ENCODE measurements around the gene BOD1L1.

The BOD1L1 gene

GRCh38 chr4:13539047-13539618 lies 88.4 kb downstream of the BOD1L1 start:
- peak; percentile 22 for DNase-seq (ENCODE audit: low spot score)

DNA sequence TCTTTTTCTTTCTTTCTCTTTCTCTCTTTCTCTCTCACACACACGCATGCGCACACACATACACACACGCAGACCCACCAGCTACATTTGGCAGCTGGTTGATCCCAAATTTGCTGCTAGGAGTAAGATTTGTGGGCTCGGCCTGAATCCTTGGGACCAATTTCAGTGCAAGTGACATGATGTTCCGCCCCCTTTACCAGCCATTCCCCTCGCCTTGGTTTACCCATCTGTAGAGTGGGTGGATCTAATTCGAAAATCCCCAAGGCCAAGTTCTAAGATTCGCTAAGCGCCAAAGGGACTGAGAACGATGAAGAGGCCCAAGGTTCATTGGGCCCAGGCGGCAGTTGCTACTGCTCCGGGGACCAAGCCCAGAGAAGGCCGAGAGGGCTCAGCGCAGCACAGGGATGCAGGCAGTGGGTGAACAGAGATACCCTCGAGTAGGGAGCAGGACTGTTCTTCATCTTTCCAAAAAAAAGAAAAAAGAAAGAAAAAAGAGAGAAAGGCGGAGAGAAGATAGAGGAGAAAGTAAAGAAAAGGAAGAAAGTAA lies 89.0 kb downstream of the BOD1L1 start:
- peak; percentile 17 for DNase-seq (ENCODE audit: low spot score)

DNA sequence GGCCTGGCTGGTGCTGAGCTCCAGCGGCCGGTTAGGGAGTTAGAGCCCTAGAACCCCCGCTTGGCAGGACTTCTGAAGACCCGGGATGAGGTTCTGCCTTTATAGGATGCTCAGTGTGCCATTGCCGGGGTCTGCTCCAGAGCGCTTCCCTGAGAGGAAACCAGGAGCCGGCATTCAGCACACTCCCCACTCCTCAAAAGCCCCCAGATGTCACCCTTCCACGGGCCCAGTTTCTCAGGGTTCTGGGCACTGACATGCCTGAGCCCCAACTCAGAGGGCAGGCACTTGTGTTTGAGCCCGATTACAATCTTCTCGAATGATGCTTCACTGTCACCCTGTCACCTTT lies 89.7 kb downstream of the BOD1L1 start:
- DNase-seq (ENCODE audit: low spot score): no peak

DNA sequence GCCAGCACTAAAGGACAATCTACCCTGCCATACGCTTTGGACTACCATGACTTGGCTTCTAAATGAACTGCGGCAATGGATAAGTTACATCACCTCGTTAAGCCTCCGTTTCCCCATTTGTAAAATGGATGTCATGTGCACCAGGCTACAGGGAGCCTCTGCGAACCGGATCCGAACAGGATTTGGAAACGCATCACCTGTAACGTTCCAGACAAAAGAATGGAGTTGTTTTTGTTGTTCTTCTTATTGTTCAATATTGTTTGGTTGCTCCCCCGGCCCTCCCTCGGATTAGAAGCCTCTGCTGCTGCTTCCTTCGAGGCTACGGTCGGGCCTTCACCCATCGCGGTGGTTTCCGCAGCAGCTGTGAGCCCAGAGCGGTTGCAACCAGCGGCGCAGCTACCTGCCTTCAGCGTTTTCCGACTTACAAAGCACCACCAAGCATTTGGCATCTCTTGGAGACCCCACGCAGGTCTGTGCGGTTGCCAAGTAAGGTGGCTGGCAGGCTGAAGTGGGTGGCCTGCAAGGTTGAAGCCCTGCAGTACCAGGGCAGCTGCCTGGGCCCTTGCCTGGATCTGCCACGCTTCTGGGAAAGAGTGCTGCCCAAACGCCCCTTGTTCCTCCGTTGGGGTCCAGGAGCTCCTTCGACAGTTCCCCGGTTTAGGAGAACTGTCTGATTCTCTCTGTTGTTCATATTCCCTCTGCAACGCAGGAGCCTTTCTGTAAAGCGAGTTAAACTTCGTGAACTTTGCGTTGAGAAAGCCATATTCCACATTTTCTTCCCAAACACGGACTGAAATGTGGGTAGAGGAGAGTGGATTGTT lies 90.3 kb downstream of the BOD1L1 start:
- peak; percentile 27 for DNase-seq (ENCODE audit: low spot score)

DNA sequence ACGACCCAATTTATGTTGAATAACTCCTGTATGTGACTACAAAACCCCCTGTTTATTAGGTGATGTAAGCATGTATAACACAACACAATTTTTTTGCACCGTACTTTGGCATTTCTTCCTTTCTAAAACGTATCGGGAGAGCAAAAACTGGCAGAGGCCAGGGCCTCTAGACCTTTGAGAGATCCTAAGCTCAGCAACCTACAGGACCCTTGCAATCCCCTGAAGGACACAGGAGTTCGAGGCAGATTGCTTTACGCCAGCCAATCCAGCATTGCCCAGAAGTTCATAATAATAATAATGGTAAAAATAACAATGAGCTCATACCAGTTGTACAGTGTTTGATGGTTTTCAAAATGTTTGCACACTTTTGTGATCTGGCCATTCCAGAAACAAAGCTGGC lies 90.9 kb downstream of the BOD1L1 start:
- DNase-seq (ENCODE audit: low spot score): peak; percentile 21

DNA sequence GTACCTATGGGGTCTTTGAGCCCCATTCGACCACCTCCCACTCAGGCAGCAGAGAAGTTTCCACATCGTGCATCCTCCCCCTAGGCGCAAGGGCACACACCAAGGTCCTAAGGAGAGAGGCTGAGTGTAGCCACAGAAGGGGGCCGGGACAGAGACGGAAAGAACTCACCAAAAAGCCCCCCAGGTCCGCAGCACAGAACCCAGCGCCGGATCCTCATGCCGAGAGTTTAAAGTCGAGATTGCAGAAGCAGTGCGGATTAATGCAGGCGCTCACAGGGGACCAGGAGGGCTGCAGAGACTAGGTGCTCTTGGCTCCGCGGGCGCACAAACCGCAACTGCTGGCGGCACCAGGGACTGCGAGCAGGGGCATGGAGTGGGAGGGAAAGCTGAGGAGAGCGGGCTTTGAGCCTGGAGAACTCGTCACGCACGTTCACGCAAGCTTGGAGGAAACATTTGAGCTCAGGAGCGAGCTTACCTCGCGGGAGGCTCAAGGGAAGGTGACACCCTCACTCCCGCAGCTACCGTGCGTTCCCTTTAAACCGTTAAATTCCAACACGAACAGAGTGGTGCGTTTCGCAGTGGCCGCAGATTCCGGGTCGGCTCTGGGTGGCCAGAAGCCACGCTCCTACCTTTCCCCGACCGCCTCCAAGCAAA lies 91.7 kb downstream of the BOD1L1 start:
- DNase-seq (ENCODE audit: low spot score): peak; percentile 85

DNA sequence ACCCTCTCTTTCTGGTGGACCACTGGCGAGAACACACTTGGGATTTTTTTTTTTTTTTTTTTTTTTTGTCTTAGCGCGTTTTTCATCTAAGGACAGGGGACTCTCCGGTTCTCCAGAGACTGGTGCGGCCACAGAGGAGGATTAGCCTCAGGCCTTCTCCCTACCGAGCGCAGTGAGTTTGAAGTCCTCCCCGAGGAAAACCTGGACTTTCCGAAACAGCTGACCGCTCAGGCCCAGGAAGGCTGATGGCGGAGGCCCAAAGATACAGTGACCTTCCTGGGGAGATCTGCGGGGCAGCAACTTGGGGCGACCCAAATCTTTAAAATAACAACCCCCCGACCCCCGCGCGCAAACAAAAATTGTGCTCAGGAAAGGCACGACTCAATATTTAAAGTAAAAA lies 92.4 kb downstream of the BOD1L1 start:
- DNase-seq (ENCODE audit: low spot score): peak; percentile 13

DNA sequence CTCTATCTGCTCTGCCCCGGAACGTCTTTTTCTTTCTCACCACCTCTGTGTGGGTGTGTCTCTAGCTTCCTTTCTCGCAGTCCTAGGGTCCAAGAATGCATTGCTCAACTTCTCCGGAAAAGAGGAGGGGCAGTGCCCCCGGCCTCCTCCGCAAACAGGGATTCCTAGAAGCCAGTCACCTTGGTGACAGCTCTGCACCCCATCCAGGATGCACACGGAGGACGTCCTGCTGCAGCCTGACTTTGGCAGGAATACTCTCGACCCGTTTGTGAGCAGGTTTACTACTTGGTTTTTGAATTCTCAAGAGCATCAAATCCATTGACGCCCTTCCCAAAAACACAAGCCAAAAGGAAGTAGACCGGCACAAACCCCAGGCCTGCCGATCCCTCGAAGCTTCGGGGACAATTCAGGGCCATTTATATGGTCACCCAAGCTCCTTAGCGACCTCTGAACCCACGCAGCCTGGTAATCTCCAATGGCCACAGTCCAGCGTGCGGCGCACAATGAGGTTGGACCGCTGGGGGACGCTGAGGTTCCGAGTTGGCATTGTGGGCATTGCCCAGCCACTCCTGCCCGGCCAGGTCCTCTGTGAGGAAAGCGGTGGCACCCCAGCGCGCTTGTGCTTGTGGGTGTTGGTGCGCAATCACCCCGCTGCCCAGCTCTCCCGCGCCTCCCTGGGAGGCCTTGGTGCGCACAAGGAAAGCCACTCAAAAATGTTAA lies 93.0 kb downstream of the BOD1L1 start:
- peak; percentile 15 for DNase-seq (ENCODE audit: low spot score)

- DNase-seq (ENCODE audit: low spot score): peak; percentile 21
Measured at GRCh38 chr4:13533670-13534343, 93.7 kb downstream of the BOD1L1 start.

DNA sequence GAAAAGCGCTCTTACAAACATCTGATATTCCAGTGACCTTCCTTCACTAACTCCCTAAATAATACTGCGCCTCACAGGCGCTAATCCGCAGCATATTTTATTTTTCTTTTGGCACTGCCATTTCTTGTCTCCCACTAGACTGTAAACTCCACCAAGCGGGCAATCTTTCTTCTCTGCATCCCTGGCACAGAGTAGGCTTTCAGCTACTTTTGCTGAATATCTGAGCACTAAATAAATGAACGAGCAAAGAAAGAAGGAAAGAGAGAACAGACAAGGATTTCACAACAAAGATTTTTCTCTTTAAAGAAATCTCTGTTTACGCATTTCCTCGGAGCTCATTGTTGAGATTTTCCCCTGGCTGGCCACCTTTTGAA lies 95.9 kb downstream of the BOD1L1 start:
- peak; percentile 6 for DNase-seq (ENCODE audit: low spot score)

DNA sequence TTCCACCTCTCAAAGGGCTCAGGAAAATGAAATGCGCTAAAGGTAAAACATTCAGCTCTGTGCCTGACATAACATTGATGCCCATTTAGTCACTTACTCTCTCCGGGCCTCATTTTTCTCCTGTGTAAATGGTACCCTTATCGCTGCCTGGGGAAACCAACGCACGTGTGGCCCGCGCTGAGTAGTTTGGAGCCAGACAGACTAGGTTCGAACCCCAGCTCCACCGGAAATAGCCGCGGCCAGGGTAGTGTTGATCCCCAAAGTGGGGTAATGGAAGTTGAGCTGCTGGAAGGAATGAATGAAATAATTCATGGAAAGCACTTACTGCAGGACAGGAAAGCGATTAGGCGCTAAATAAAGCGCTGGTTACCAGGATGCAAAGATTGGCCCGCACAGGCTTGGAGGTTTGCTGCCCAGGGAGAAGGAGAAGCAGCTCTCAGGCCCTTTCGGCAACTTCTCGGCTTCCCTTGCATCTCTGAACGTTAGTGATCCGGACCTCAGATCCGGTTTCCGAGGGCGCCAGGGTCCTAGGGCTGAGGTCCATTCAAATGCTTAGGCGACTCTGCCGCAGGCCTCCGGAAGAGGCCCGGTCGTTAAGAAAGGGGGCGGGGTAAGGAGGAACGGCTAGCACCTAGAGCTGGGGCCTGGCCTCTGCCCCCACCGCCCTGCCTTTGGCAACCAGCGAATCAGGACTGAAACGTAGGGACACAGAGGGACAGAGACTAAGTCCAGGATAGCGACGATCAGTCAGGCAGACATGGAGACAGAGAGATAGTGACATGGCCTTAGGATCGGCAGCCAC lies 96.5 kb downstream of the BOD1L1 start:
- peak; percentile 14 for DNase-seq (ENCODE audit: low spot score)

GRCh38 chr4:13529128-13529919 lies 98.2 kb downstream of the BOD1L1 start:
- no peak for DNase-seq (ENCODE audit: low spot score)

GRCh38 chr4:13528821-13529127 lies 98.8 kb downstream of the BOD1L1 start:
- DNase-seq (ENCODE audit: low spot score): peak; percentile 12

- DNase-seq (ENCODE audit: low spot score): peak; percentile 34
Measured at GRCh38 chr4:13527981-13528820, 99.3 kb downstream of the BOD1L1 start.

DNA sequence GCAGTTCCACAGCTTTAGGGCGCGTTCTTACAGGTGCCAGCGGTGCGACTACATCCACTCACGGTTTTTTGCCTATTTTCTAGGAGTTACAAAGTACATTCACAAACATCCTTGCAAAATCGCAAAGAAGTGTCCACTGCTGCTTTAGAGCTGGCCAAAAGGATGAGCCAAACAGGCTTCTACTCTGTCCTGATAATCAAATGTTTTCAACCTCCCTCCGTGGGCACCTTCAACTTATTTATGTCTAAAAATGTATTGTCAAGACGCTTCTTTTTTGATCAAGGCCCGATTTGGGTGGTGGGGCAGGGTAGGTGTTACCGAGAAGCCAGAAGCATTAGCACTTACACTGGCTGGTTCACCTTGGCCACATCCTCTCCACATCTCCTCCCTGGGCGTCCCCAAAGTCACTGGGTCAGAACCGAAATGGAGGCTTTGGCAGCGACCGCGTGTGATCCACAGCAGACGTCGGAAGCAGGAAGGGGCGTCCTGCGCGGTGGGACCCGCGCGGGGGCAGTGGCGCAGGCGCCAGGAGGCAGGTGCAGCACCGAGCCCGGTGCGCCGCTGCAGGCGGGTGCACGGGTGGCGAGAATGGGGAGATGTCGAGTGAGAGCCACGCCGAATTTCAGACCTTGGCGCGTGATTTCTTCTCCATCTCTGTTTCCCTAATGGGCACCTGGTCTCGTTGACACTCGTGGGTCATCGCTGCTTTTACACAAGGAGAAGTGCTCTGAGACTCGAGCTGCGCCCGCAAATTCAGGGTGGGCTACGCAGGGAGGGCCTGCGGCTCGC lies 100.1 kb downstream of the BOD1L1 start:
- peak; percentile 17 for DNase-seq (ENCODE audit: low spot score)

DNA sequence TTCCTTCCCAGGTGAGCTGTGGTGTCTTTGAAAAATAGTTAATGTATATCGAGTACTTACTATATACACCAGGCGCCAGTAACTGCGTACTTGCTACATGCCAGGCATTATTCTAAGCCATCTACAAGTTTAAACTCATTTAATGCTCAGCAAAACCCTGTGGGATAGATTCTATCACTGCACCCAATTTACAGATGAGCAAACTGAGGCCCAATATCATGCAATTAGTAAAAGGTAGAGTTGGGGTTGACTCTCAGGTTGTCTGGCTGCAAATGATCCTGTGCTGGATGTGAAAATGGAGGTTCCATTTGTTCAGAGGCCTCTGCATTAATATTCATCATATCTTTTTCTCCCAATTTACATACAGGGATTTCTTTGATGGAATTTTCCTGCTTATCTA lies 100.9 kb downstream of the BOD1L1 start:
- DNase-seq (ENCODE audit: low spot score): no peak

GRCh38 chr4:13525606-13526281 lies 101.8 kb downstream of the BOD1L1 start:
- DNase-seq (ENCODE audit: low spot score): peak; percentile 6
